GM12892 (cell line): ENCODE results near the gene ERCC2.

Experiments
- DNase-seq: peaks from one replicate; pipeline ENCODE4 v3.0.0; 2011; ENCODE audit not compliant: insufficient read length
- FAIRE-seq: peaks from 2 replicates; lab custom pipeline; 2011; peaks lifted over from hg19 to GRCh38; lab: Jason Lieb, UNC
- POLR2A ChIP-seq: IDR thresholded peaks from 2 replicates; pipeline ENCODE4 v1.6.1; 2011; ENCODE audit warnings: low read depth, low read length, control low read depth
- POLR2AphosphoS5 ChIP-seq: IDR thresholded peaks from 2 replicates; pipeline ENCODE4 v1.6.1; 2011; ENCODE audit warnings: low read depth, low read length, control low read depth
- TAF1 ChIP-seq: IDR thresholded peaks from 2 replicates; pipeline ENCODE4 v1.6.1; 2011; ENCODE audit warnings: low read depth, mild to moderate bottlenecking, control low read depth, low read length, borderline replicate concordance

ERCC2 gene

DNA sequence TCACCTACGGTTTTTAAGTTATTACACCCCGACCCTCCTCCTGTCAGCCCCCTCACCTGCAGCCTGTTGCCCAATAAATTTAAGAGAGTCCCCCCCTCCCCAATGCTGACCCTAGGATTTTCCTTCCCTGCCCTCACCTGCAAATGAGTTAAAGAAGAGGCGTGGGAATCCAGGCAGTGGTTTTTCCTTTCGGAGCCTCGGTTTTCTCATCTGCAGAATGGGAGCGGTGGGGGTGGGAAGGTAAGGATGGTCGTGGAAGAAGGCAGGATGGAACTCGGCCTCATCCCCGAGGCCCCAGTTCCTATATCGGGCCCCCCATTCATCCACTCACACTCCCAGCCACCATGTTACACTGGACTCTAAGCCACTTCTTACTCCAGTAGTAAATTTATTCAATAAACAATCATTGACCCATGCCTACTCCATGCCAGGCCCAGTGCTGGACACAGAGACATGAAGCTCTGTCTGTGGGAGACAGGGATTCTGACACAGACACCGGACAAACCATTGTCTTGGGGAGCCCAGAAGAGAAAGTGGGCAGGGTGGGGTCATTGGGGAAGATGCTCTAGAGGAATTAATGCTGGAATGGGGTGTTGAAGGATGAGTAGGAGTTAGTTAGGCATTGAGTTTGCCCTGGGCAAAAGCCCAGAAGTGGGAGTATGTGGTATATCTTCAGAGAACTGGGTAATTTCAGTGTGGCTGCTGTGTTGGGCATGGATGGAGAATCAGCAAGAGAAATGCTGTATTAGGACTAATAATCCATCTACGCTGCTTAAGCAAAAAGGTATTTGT lies 66.9 kb downstream of the ERCC2 start:
- FAIRE-seq = no peak
- no peak for TF ChIP-seq POLR2A
- TF ChIP-seq TAF1 = no peak
- TF ChIP-seq POLR2AphosphoS5 = no peak

GRCh38 chr19:45302416-45302815 lies 68.0 kb downstream of the ERCC2 start:
- TF ChIP-seq POLR2A (no peak), TAF1 (no peak), POLR2AphosphoS5 (no peak)
- FAIRE-seq = no peak

More for the DNA sequence above, 66.9 kb downstream of the ERCC2 start:
- DNase-seq = no peak

More at GRCh38 chr19:45302416-45302815, 68.0 kb downstream of the ERCC2 start:
- no peak for DNase-seq
